ENCODE data around the gene RGS3. TPM values are rescaled to one million over a fixed set of nuclear protein-coding genes. Genes with fewer than 3 reads are reported as not detected.

Gene RGS3
- total RNA-seq, 1 experiment from 2014 or later = 16.6 TPM

GRCh38 chr9:113616621-113617496 lies 153.3 kb downstream of the RGS3 start:
- peaks cover 27% of the 10 kb centered on the region for H3K4me1 Mint-ChIP-seq
- H3K27ac Mint-ChIP-seq = no peak overlapping the region
- ATAC-seq (no peak), DNase-seq (ENCODE audit: low spot score) (no peak)
- no peak for TF ChIP-seq IRF1 (CRISPR knock-in tag; IDR thresholded peaks at IDR 0.05)
- no peak for TF ChIP-seq MYBL2 (CRISPR knock-in tag; IDR thresholded peaks at IDR 0.05)
- no peak for TF ChIP-seq ATF2 (CRISPR knock-in tag; IDR thresholded peaks at IDR 0.05; ENCODE audit: borderline replicate concordance, low read depth)
- no peak for TF ChIP-seq ARID4B (CRISPR knock-in tag; IDR thresholded peaks at IDR 0.05; ENCODE audit: borderline replicate concordance)
- TF ChIP-seq E2F1 (CRISPR knock-in tag; IDR thresholded peaks at IDR 0.05) = no peak
- no peak for TF ChIP-seq CBFB (CRISPR knock-in tag; IDR thresholded peaks at IDR 0.05; ENCODE audit: low read depth)
- no peak for TF ChIP-seq USF2 (CRISPR knock-in tag; IDR thresholded peaks at IDR 0.05)
- no peak for TF ChIP-seq NR1H2 (CRISPR knock-in tag; IDR thresholded peaks at IDR 0.05)
- TF ChIP-seq CTCF (IDR thresholded peaks at IDR 0.05) = no peak
- no peak for TF ChIP-seq PRDM15 (CRISPR knock-in tag; IDR thresholded peaks at IDR 0.05)
- no peak for TF ChIP-seq ZNF121 (CRISPR knock-in tag; IDR thresholded peaks at IDR 0.05)
- no peak for TF ChIP-seq ESRRA (CRISPR knock-in tag; IDR thresholded peaks at IDR 0.05; ENCODE audit: borderline replicate concordance)
- no peaks in the 10 kb centered on the region for H3K36me3 Mint-ChIP-seq
- POLR2A ChIA-PET = interaction anchor here (0.9 kb wide), 1 partner anchor 22 kb away, joined by 3 read pairs; no protein-coding TSS in a partner anchor
- H3K27me3 Mint-ChIP-seq (ENCODE audit: low read depth) = no peaks in the 10 kb centered on the region
- CTCF ChIA-PET = interaction anchor here (1.0 to 1.4 kb wide), 6 partner anchors 9 to 41 kb away, joined by 4 to 8 read pairs (median 4); no protein-coding TSS in a partner anchor
- no peaks in the 10 kb centered on the region for H3K9me3 Mint-ChIP-seq
- no peak overlapping the region for H3K4me3 Mint-ChIP-seq
